GM06990 (cell line): Measurements from ENCODE around the gene MUC2.

Experiments used
- DNase-seq: peaks from one replicate; pipeline ENCODE4 v3.0.0-alpha.2; 2011; ENCODE audit not compliant: insufficient read length; ENCODE audit errors: extremely low read depth
- H3K27me3 ChIP-seq: replicated peaks from 2 replicates; pipeline ENCODE4 v1.6.0; 2011; ENCODE audit warnings: low read length; ENCODE audit not compliant: control insufficient read depth, insufficient read depth
- H3K36me3 ChIP-seq: 2 replicates; pipeline ENCODE4 v1.5.1; 2011; ENCODE audit warnings: low read length; ENCODE audit not compliant: control insufficient read depth, insufficient read depth
- H3K4me3 ChIP-seq: replicated peaks from 2 replicates; pipeline ENCODE4 v1.5.1; 2011; ENCODE audit warnings: low read depth, mild to moderate bottlenecking, control low read depth, low read length
- TF ChIP-seq, protein P1 (sequence below): IDR thresholded peaks from 2 replicates; pipeline ENCODE4 v1.5.1; 2011; ENCODE audit warnings: low read length, control low read depth, mild to moderate bottlenecking, inconsistent platforms; ENCODE audit not compliant: insufficient read depth, poor library complexity, severe bottlenecking

MUC2 gene

DNA sequence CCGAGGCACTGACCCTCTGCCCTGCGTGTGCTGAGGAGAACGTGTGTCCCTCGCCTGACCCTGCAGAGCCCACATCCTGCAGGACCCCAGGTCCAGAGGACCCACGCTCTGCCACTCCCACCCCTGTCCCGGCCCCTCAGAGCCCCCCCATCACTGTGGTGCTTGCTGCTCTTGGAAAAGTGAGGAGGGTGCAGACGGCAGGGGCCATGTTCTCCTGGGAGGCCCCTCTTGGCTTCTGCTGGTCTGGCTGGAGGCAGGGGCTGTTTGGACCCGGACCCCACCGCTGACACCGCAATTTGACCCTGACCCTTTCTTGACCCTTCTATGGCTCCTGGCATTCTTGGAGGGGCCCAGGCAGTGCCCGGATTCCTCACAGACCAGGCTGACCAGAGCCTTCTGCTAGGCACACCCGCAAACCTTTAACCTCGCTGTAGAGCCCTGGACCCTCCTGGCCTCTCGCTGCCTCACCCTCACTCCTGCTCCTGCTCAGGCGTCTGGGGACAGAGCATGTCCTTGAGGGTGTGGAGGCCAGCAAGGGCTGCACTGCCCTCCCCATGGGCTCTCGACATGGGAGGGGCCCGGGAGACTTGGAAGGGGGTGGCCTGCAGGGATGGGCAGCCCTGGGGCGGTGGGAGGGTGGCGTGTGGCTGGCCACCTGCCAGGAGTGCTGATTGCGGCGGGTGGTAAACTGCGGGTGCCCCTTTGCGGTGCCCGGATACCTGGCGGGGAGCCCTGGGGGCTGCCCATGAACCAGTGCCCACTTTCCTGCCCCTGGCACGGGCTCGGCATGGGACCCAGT, 46.1 kb downstream of the MUC2 start:
- Histone ChIP-seq H3K36me3 (no peaks in the 10 kb centered on the region), H3K27me3 (no peaks in the 10 kb centered on the region), H3K4me3 (no peak overlapping the region)
- TF ChIP-seq, protein P1, sequence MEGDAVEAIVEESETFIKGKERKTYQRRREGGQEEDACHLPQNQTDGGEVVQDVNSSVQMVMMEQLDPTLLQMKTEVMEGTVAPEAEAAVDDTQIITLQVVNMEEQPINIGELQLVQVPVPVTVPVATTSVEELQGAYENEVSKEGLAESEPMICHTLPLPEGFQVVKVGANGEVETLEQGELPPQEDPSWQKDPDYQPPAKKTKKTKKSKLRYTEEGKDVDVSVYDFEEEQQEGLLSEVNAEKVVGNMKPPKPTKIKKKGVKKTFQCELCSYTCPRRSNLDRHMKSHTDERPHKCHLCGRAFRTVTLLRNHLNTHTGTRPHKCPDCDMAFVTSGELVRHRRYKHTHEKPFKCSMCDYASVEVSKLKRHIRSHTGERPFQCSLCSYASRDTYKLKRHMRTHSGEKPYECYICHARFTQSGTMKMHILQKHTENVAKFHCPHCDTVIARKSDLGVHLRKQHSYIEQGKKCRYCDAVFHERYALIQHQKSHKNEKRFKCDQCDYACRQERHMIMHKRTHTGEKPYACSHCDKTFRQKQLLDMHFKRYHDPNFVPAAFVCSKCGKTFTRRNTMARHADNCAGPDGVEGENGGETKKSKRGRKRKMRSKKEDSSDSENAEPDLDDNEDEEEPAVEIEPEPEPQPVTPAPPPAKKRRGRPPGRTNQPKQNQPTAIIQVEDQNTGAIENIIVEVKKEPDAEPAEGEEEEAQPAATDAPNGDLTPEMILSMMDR: no peak
- no peak for DNase-seq

DNA sequence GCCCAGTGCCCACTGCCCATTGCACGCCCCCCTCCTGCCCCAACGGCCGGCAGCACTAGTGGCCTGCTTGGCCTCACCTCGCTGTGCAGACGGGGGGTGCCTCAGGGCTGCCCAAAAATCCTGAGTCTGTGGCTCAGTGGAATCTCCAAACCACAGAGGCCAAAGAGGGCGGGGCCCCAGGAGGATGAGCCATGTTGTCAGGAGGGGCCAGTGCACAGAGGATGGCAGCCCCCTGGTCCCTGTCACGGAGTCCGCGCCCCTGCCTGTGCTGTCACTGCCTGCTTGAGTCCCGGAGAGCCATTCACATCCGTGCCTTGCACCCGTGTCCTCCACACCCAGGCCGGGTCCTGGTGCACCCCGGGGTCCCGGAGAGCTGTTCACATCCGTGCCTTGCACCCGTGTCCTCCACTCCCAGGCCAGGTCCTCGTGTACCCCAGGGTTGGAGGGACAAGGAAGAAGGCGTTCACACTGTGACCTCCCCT, 46.7 kb downstream of the MUC2 start:
- TF ChIP-seq, protein P1: no peak
- Histone ChIP-seq H3K4me3 (no peak overlapping the region), H3K36me3 (no peaks in the 10 kb centered on the region), H3K27me3 (no peaks in the 10 kb centered on the region)
- no peak for DNase-seq

DNA sequence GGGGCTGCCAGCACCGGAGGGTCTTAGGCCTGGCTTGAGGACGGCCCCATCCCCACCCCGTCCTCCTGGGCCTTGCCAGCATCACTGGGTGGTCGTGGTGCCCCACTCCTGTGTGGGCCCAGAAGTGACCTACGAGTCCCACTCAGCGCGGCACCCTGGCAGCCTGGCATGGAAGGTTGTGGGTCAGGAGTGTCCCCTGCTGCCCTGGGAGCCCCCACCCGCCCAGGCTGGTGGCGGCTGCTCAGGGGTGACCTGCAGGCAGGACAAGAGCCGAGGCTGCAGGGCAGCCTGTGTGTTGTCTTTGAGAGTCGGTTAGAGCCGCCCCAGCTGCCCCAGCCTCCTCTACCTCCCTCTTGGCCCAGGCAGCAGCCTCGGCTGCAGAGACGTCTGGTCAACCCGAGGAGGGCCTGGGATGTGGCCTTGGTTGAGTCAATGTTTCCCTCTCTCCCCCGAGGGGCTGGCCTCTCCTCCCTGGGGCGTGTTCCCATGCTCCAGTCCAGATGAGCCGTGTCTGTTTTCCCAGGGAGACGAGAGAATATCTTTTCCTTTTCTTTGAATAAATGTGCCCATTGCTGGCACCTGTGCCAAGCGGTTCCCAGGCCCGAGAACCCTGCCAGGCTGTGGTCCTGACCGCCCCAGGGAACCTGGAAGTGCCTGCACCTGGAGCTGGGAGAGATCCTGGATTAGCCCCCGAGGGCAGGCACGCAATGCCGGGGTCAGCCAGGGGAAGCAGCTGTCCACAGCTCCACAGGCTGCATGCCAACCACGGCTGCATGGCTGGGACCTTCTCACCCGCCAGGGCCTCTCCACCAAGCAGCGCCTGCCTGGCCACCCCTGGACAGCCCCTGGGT, 47.4 kb downstream of the MUC2 start:
- Histone ChIP-seq H3K36me3 (no peaks in the 10 kb centered on the region), H3K27me3 (no peaks in the 10 kb centered on the region), H3K4me3 (no peak overlapping the region)
- no peak for DNase-seq
- TF ChIP-seq, protein P1: no peak

DNA sequence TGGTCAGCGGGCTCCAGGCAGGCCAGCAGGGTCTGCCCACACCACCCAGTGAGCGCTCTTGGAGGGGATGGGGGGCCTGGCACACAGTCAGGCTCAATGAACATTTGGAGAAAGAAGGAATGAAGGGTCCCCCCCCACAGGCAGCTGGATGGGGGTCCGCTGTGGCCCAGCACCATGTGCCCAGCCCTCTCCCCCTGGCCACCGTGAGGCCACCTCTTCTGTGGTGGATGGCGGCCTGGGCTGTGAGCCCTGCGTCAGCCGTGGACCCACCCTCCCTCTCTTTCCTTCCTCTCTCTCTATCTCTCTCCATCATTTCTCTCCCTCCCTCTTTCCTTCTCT, 48.0 kb downstream of the MUC2 start:
- H3K36me3 ChIP-seq: no peaks in the 10 kb centered on the region
- no peak overlapping the region for H3K4me3 ChIP-seq
- no peak for DNase-seq
- H3K27me3 ChIP-seq: no peaks in the 10 kb centered on the region
- TF ChIP-seq, protein P1: no peak

DNA sequence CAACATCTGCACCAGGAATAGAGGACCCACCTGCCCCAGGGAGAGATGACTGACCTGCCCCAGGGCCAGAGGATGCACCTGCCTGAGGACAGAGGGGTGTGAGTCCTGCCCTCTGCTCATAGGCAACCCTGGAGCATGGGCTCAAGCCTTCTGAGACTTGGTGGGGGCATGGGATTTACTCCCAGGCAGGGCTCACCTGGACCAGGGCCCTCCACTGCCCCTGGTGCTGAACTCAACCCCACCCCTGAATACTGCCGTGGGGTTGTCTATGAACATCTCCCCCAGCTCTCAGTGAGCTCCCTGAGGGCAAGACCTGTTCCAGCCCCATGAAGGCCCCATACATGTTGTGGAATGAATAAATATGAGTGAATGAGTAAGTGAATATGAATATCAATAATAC, 49.3 kb downstream of the MUC2 start:
- TF ChIP-seq, protein P1: no peak
- Histone ChIP-seq H3K27me3 (no peaks in the 10 kb centered on the region), H3K36me3 (no peaks in the 10 kb centered on the region), H3K4me3 (no peak overlapping the region)
- DNase-seq: no peak
